Osteoblast (primary cell): ENCODE measurements around the gene TMEM179. TPM values are rescaled to one million over a fixed set of nuclear protein-coding genes. Genes with fewer than 3 reads are reported as not detected.
A peak's percentile ranks its signal among the peaks of the same experiment; 100 is the strongest.

Source experiments
- DNase-seq: peaks from one replicate; pipeline ENCODE4 v3.0.0; 2011; ENCODE audit warnings: low spot score, mixed read lengths; ENCODE audit not compliant: insufficient read length; ENCODE audit errors: missing footprints
- H2AFZ ChIP-seq: 2 replicates; pipeline ENCODE4 v1.6.0; 2011; ENCODE audit warnings: mild to moderate bottlenecking, low read length
- H3K27ac ChIP-seq: 2 replicates; pipeline ENCODE4 v1.5.1; 2011; ENCODE audit warnings: mild to moderate bottlenecking, low read depth, low read length, moderate library complexity
- H3K27me3 ChIP-seq: 2 replicates; pipeline ENCODE4 v1.6.0; 2012; ENCODE audit warnings: mild to moderate bottlenecking, control low read depth, inconsistent platforms, low read length, moderate library complexity; ENCODE audit not compliant: insufficient read depth
- H3K36me3 ChIP-seq: 2 replicates; pipeline ENCODE4 v1.5.1; 2011; ENCODE audit warnings: mild to moderate bottlenecking, low read length, control low read depth, moderate library complexity; ENCODE audit not compliant: insufficient read depth
- H3K4me1 ChIP-seq: 2 replicates; pipeline ENCODE4 v1.5.1; 2011; ENCODE audit warnings: mild to moderate bottlenecking, low read length, control low read depth, moderate library complexity; ENCODE audit not compliant: insufficient read depth
- H3K4me2 ChIP-seq: 2 replicates; pipeline ENCODE4 v1.6.0; 2011; ENCODE audit warnings: mild to moderate bottlenecking, low read length; ENCODE audit not compliant: insufficient read depth
- H3K4me3 ChIP-seq: fragments of 200-600 bp; sonication (generic); 3 replicates; pipeline ENCODE4 v1.5.1; 2012; ENCODE audit warnings: mild to moderate bottlenecking, low read length, inconsistent platforms; ENCODE audit not compliant: insufficient read depth
- H3K79me2 ChIP-seq: 2 replicates; pipeline ENCODE4 v1.6.0; 2012; ENCODE audit warnings: mild to moderate bottlenecking, low read length, control low read depth, inconsistent platforms; ENCODE audit not compliant: insufficient read depth
- H3K9me3 ChIP-seq: 2 replicates; pipeline ENCODE4 v1.5.1; 2011; ENCODE audit warnings: low read depth, low read length, control low read depth
- H4K20me1 ChIP-seq: 2 replicates; pipeline ENCODE4 v1.6.0; 2012; ENCODE audit warnings: mild to moderate bottlenecking, low read length, control low read depth; ENCODE audit not compliant: insufficient read depth
- CTCF ChIP-seq: IDR thresholded peaks from 2 replicates; pipeline ENCODE4 v1.5.1; 2011; ENCODE audit warnings: mild to moderate bottlenecking, low read depth, low read length, moderate library complexity; ENCODE audit errors: extremely low read depth
- total RNA-seq: library from RNA; depleted of rRNA; stranded (reverse); fragments of >200 nt; gene quantifications from 2 replicates; pipeline ENCODE4 v1.2.3, GENCODE V29; 2012

Gene TMEM179
- total RNA-seq, 1 donor, result not detected

- TF ChIP-seq CTCF, result no peak
- no peaks in the 10 kb centered on the region for H3K36me3 ChIP-seq
- H3K4me1 ChIP-seq, result no peaks in the 10 kb centered on the region
- H3K79me2 ChIP-seq, result no peaks in the 10 kb centered on the region
- no peak overlapping the region for H2AFZ ChIP-seq
- H3K27me3 ChIP-seq, result no peaks in the 10 kb centered on the region
- no peak for DNase-seq
- H3K27ac ChIP-seq, result no peak overlapping the region
- H3K4me3 ChIP-seq, result no peak overlapping the region
- no peak overlapping the region for H3K4me2 ChIP-seq
- no peaks in the 10 kb centered on the region for H4K20me1 ChIP-seq
- H3K9me3 ChIP-seq, result no peaks in the 10 kb centered on the region
Measured at GRCh38 chr14:104611881-104612280, 7.3 kb upstream of the TMEM179 start.

GRCh38 chr14:104610749-104611310 is 6.3 kb upstream of the TMEM179 start:
- Histone ChIP-seq H3K27me3 (no peaks in the 10 kb centered on the region), H3K4me3 (no peak overlapping the region), H3K4me2 (no peak overlapping the region), H4K20me1 (no peaks in the 10 kb centered on the region), H2AFZ (no peak overlapping the region), H3K4me1 (no peaks in the 10 kb centered on the region), H3K36me3 (no peaks in the 10 kb centered on the region), H3K27ac (no peak overlapping the region), H3K9me3 (no peaks in the 10 kb centered on the region), H3K79me2 (no peaks in the 10 kb centered on the region)
- no peak for DNase-seq
- TF ChIP-seq CTCF, result no peak

- Histone ChIP-seq H3K27ac (no peak overlapping the region), H2AFZ (no peak overlapping the region), H3K36me3 (no peaks in the 10 kb centered on the region), H3K9me3 (no peaks in the 10 kb centered on the region), H3K79me2 (no peaks in the 10 kb centered on the region), H3K4me3 (no peak overlapping the region), H3K27me3 (peaks cover 9% of the 10 kb centered on the region), H3K4me2 (no peak overlapping the region), H4K20me1 (no peaks in the 10 kb centered on the region), H3K4me1 (no peaks in the 10 kb centered on the region)
- no peak for TF ChIP-seq CTCF
- no peak for DNase-seq
Measured at GRCh38 chr14:104609666-104610065, 5.1 kb upstream of the TMEM179 start.

- no peak for TF ChIP-seq CTCF
- DNase-seq, result peak; percentile 82
- H4K20me1 ChIP-seq, result no peaks in the 10 kb centered on the region
- H3K36me3 ChIP-seq, result no peaks in the 10 kb centered on the region
- no peak overlapping the region for H3K27ac ChIP-seq
- no peaks in the 10 kb centered on the region for H3K4me1 ChIP-seq
- H2AFZ ChIP-seq, result no peak overlapping the region
- no peaks in the 10 kb centered on the region for H3K79me2 ChIP-seq
- no peaks in the 10 kb centered on the region for H3K9me3 ChIP-seq
- H3K4me2 ChIP-seq, result no peak overlapping the region
- H3K27me3 ChIP-seq, result peaks cover 9% of the 10 kb centered on the region
- H3K4me3 ChIP-seq, result no peak overlapping the region
Measured at GRCh38 chr14:104603711-104604401, 716 bp downstream of the TMEM179 start.
